Endothelial cell of umbilical vein (primary cell): Measurements from ENCODE around the gene RSPH1. TPM values are rescaled to one million over a fixed set of nuclear protein-coding genes. Genes with fewer than 3 reads are reported as not detected.

ENCODE experiments used
- BruUV-seq: library from RNA; stranded (reverse); fragments of 400-500 nt; replicated peaks from 2 replicates; lab custom pipeline; 2021; lab: Mats Ljungman, UMichigan
- CTCF ChIA-PET: fragments of 300-600, 350-600 bp; sonication (Branson Sonifier 250); formaldehyde crosslinking; loops from one replicate; lab custom pipeline; 2021; ENCODE audit warnings: antibody characterized with exemption, inconsistent platforms; lab: Charles Lee
- POLR2A ChIA-PET: fragments of 300-600, 350-600 bp; sonication (Branson Sonifier 250); formaldehyde crosslinking; loops from one replicate; lab custom pipeline; 2021; ENCODE audit warnings: antibody characterized with exemption, inconsistent platforms; lab: Charles Lee
- DNase-seq: peaks from one replicate; pipeline ENCODE4 v3.0.0-alpha.2; 2011; ENCODE audit warnings: low read depth, low spot score
- FAIRE-seq: peaks from 2 replicates; lab custom pipeline; 2011; peaks lifted over from hg19 to GRCh38; lab: Jason Lieb, UNC
- H2AFZ ChIP-seq: 2 replicates; pipeline ENCODE4 v1.6.0; 2012; ENCODE audit warnings: low read depth, low read length, control low read depth, inconsistent platforms
- H3K27ac ChIP-seq: 2 replicates; pipeline ENCODE4 v1.5.1; 2011; ENCODE audit warnings: low read depth, mild to moderate bottlenecking, control low read depth, low read length, moderate library complexity; ENCODE audit not compliant: insufficient read depth
- H3K27me3 ChIP-seq, 2 experiments: 2 replicates each; pipeline versions ENCODE4 v1.6.0 to v1.6.1; 2011; ENCODE audit warnings: low read length in 2 of 2, mixed read lengths in 1 of 2; ENCODE audit not compliant: control insufficient read depth in 2 of 2, insufficient read depth in 2 of 2
- H3K36me3 ChIP-seq, 2 experiments: 2 replicates in 1 of 2; 3 replicates in 1 of 2; pipeline ENCODE4 v1.5.1; 2011; ENCODE audit warnings: low read length in 2 of 2, mild to moderate bottlenecking in 1 of 2, moderate library complexity in 1 of 2; ENCODE audit not compliant: control insufficient read depth in 2 of 2, insufficient read depth in 2 of 2; ENCODE audit errors: extremely low read depth in 1 of 2
- H3K4me1 ChIP-seq: 3 replicates; pipeline ENCODE4 v1.5.1; 2011; ENCODE audit warnings: mild to moderate bottlenecking, low read length; ENCODE audit not compliant: control insufficient read depth, insufficient read depth; ENCODE audit errors: extremely low read depth
- H3K4me2 ChIP-seq: 2 replicates; pipeline ENCODE4 v1.6.1; 2011; ENCODE audit warnings: low read length, control low read depth, mixed read lengths; ENCODE audit not compliant: insufficient read depth
- H3K4me3 ChIP-seq, 3 experiments: fragments of 200-600 bp in 1 of 3; sonication (generic), shearing (Covaris generic) in 1 of 3; replicated peaks in 1 of 3; 2 replicates each; pipeline ENCODE4 v1.5.1; 2011 to 2016; ENCODE audit warnings: control low read depth in 3 of 3, low read length in 3 of 3, mild to moderate bottlenecking in 2 of 3, inconsistent platforms in 1 of 3, low read depth in 1 of 3, moderate library complexity in 1 of 3; ENCODE audit not compliant: insufficient read depth in 1 of 3
- H3K79me2 ChIP-seq: 2 replicates; pipeline ENCODE4 v1.6.0; 2012; ENCODE audit warnings: low read length, inconsistent platforms; ENCODE audit not compliant: control insufficient read depth, insufficient read depth
- H3K9ac ChIP-seq: replicated peaks from 2 replicates; pipeline ENCODE3; 2011; ENCODE audit warnings: low read length, control low read depth; ENCODE audit not compliant: insufficient read depth; ENCODE audit errors: extremely low read depth
- H3K9me1 ChIP-seq: replicated peaks from 3 replicates; pipeline ENCODE4 v1.6.0; 2011; ENCODE audit warnings: mild to moderate bottlenecking, low read length; ENCODE audit not compliant: control insufficient read depth, insufficient read depth; ENCODE audit errors: extremely low read depth
- H3K9me3 ChIP-seq: replicated peaks from 2 replicates; pipeline ENCODE4 v1.5.1; 2012; ENCODE audit warnings: low read length, inconsistent platforms; ENCODE audit not compliant: control insufficient read depth, insufficient read depth
- H4K20me1 ChIP-seq: replicated peaks from 2 replicates; pipeline ENCODE3; 2011; ENCODE audit warnings: mild to moderate bottlenecking, low read length; ENCODE audit not compliant: control insufficient read depth, insufficient read depth; ENCODE audit errors: extremely low read depth
- CTCF ChIP-seq, 2 donors: IDR thresholded peaks; 1 replicate in 1 of 2; 2 replicates in 1 of 2; pipeline ENCODE4 v1.5.1; 2011; ENCODE audit warnings: low read length in 2 of 2, mild to moderate bottlenecking in 2 of 2, moderate library complexity in 2 of 2, control low read depth in 1 of 2, inconsistent platforms in 1 of 2, low read depth in 1 of 2; ENCODE audit not compliant: insufficient read depth in 1 of 2; ENCODE audit errors: extremely low read depth in 1 of 2
- EZH2 ChIP-seq: IDR thresholded peaks from 2 replicates; pipeline ENCODE4 v1.6.1; 2012; ENCODE audit warnings: borderline replicate concordance, low read depth, mild to moderate bottlenecking, moderate library complexity, low read length, inconsistent platforms; ENCODE audit not compliant: severe bottlenecking
- FOS ChIP-seq: IDR thresholded peaks from 2 replicates; pipeline ENCODE4 v1.6.1; 2011; ENCODE audit warnings: mild to moderate bottlenecking, low read length, moderate library complexity, borderline replicate concordance; ENCODE audit not compliant: insufficient read depth
- GATA2 ChIP-seq: IDR thresholded peaks from 2 replicates; pipeline ENCODE4 v1.7.0; 2011; ENCODE audit warnings: low read depth, mild to moderate bottlenecking, moderate library complexity, mixed read lengths, low read length; ENCODE audit not compliant: insufficient read length, insufficient read depth
- JUN ChIP-seq: IDR thresholded peaks from 2 replicates; pipeline ENCODE4 v1.6.1; 2011; ENCODE audit warnings: borderline replicate concordance, low read depth; ENCODE audit not compliant: insufficient read length, insufficient read depth
- MAX ChIP-seq: IDR thresholded peaks from 2 replicates; pipeline ENCODE4 v1.6.1; 2011; ENCODE audit not compliant: insufficient read depth, insufficient read length
- MYC ChIP-seq: IDR thresholded peaks from one replicate; pipeline ENCODE4 v1.6.1; 2011; ENCODE audit warnings: mild to moderate bottlenecking, low read depth, low read length
- POLR2A ChIP-seq: IDR thresholded peaks from 2 replicates; pipeline ENCODE4 v1.6.1; 2012; ENCODE audit warnings: low read depth, mild to moderate bottlenecking, control low read depth, low read length
- POLR2AphosphoS5 ChIP-seq: IDR thresholded peaks from 2 replicates; pipeline ENCODE4 v1.6.1; 2012; ENCODE audit warnings: low read depth, mild to moderate bottlenecking, control low read depth, low read length, moderate library complexity; ENCODE audit not compliant: insufficient read depth
- dilution Hi-C: fragments of 300-500 bp; cut with MboI; formaldehyde crosslinking; loops from one replicate; pipeline ENCODE4 v1.15.0; 2019; ENCODE audit warnings: low sequenced_read_pairs; ENCODE audit not compliant: extremely low pct_ligation_motif_present
- intact Hi-C: fragments of 100-400 bp; cut with micrococcal nuclease; formaldehyde crosslinking; loops from one replicate; pipeline ENCODE4 v1.10.0; 2022
- polyA plus RNA-seq, 4 experiments: library from polyadenylated mRNA; depleted of rRNA in 3 of 4; stranded (reverse) in 3 of 4; unstranded in 1 of 4; fragments of >200 nt; gene quantifications; 2 replicates each; pipeline versions ENCODE4 v1.2.1 to v1.2.3, GENCODE V29; 2011 to 2012; ENCODE audit warnings: missing spikeins in 1 of 4
- total RNA-seq: library from RNA; stranded (reverse); gene quantifications from 2 replicates; pipeline ENCODE4 v1.2.3, GENCODE V29; 2021

The RSPH1 gene
- total and polyA plus RNA-seq, 2 donors (not counting 3 experiments of a cell fraction or from before 2014, with no cell fraction given), result 0.08 TPM; not detected in 1

GRCh38 chr21:42527489-42528158 lies 31.6 kb upstream of the RSPH1 start:
- H3K27me3 ChIP-seq, result no peaks in the 10 kb centered on the region
- CTCF ChIA-PET, result interaction anchor here (0.9 to 1.6 kb wide), 2 partner anchors 9 to 66 kb away, joined by 3 to 5 read pairs; no protein-coding TSS in a partner anchor
- no peaks in the 10 kb centered on the region for H4K20me1 ChIP-seq
- POLR2A ChIA-PET, result no interaction called here
- FAIRE-seq (no peak), DNase-seq (no peak)
- intact Hi-C loops (no loop called here), dilution Hi-C loops (no loop called here)
- no peaks in the 10 kb centered on the region for H3K4me1 ChIP-seq
- no TSS peak for BruUV-seq
- no peaks in the 10 kb centered on the region for H3K36me3 ChIP-seq
- no peak overlapping the region for H3K27ac ChIP-seq
- H3K4me2 ChIP-seq, result no peak overlapping the region
- no peak overlapping the region for H3K4me3 ChIP-seq
- TF ChIP-seq EZH2, result no peak
- no peak for TF ChIP-seq MYC
- no peak for TF ChIP-seq CTCF (IDR thresholded peaks at IDR 0.05; ENCODE audit: extremely low read depth in 1 of 2, insufficient read depth in 1 of 2, low read depth in 1 of 2, low read length in 2 of 2)
- no peak for TF ChIP-seq JUN
- TF ChIP-seq MAX, result no peak
- TF ChIP-seq GATA2, result no peak
- no peak for TF ChIP-seq FOS
- no peak for TF ChIP-seq POLR2A
- TF ChIP-seq POLR2AphosphoS5, result no peak
- H3K79me2 ChIP-seq, result no peaks in the 10 kb centered on the region
- no peak overlapping the region for H3K9ac ChIP-seq
- no peak overlapping the region for H2AFZ ChIP-seq
- H3K9me1 ChIP-seq, result no peaks in the 10 kb centered on the region
- no peaks in the 10 kb centered on the region for H3K9me3 ChIP-seq
